Endothelial cell of umbilical vein (primary cell): ENCODE results near the gene RARA. TPM values are rescaled to one million over a fixed set of nuclear protein-coding genes. Genes with fewer than 3 reads are reported as not detected.
"Not testable (repeated sequence)": the region's sequence is repeated elsewhere in the genome, so short reads cannot be mapped to it uniquely, and the experiment has no call there.

Experiments used
- BruUV-seq: library from RNA; stranded (reverse); fragments of 400-500 nt; replicated peaks from 2 replicates; lab custom pipeline; 2021; lab: Mats Ljungman, UMichigan
- CTCF ChIA-PET: fragments of 300-600, 350-600 bp; sonication (Branson Sonifier 250); formaldehyde crosslinking; loops from one replicate; lab custom pipeline; 2021; ENCODE audit warnings: antibody characterized with exemption, inconsistent platforms; lab: Charles Lee
- POLR2A ChIA-PET: fragments of 300-600, 350-600 bp; sonication (Branson Sonifier 250); formaldehyde crosslinking; loops from one replicate; lab custom pipeline; 2021; ENCODE audit warnings: antibody characterized with exemption, inconsistent platforms; lab: Charles Lee
- DNase-seq: peaks from one replicate; pipeline ENCODE4 v3.0.0-alpha.2; 2011; ENCODE audit warnings: low read depth, low spot score
- FAIRE-seq: peaks from 2 replicates; lab custom pipeline; 2011; peaks lifted over from hg19 to GRCh38; lab: Jason Lieb, UNC
- H2AFZ ChIP-seq: 2 replicates; pipeline ENCODE4 v1.6.0; 2012; ENCODE audit warnings: low read depth, low read length, control low read depth, inconsistent platforms
- H3K27ac ChIP-seq: 2 replicates; pipeline ENCODE4 v1.5.1; 2011; ENCODE audit warnings: low read depth, mild to moderate bottlenecking, control low read depth, low read length, moderate library complexity; ENCODE audit not compliant: insufficient read depth
- H3K27me3 ChIP-seq, 2 experiments: 2 replicates each; pipeline versions ENCODE4 v1.6.0 to v1.6.1; 2011; ENCODE audit warnings: low read length in 2 of 2, mixed read lengths in 1 of 2; ENCODE audit not compliant: control insufficient read depth in 2 of 2, insufficient read depth in 2 of 2
- H3K36me3 ChIP-seq, 2 experiments: 2 replicates in 1 of 2; 3 replicates in 1 of 2; pipeline ENCODE4 v1.5.1; 2011; ENCODE audit warnings: low read length in 2 of 2, mild to moderate bottlenecking in 1 of 2, moderate library complexity in 1 of 2; ENCODE audit not compliant: control insufficient read depth in 2 of 2, insufficient read depth in 2 of 2; ENCODE audit errors: extremely low read depth in 1 of 2
- H3K4me1 ChIP-seq: 3 replicates; pipeline ENCODE4 v1.5.1; 2011; ENCODE audit warnings: mild to moderate bottlenecking, low read length; ENCODE audit not compliant: control insufficient read depth, insufficient read depth; ENCODE audit errors: extremely low read depth
- H3K4me2 ChIP-seq: 2 replicates; pipeline ENCODE4 v1.6.1; 2011; ENCODE audit warnings: low read length, control low read depth, mixed read lengths; ENCODE audit not compliant: insufficient read depth
- H3K4me3 ChIP-seq, 3 experiments: fragments of 200-600 bp in 1 of 3; sonication (generic), shearing (Covaris generic) in 1 of 3; replicated peaks in 1 of 3; 2 replicates each; pipeline ENCODE4 v1.5.1; 2011 to 2016; ENCODE audit warnings: control low read depth in 3 of 3, low read length in 3 of 3, mild to moderate bottlenecking in 2 of 3, inconsistent platforms in 1 of 3, low read depth in 1 of 3, moderate library complexity in 1 of 3; ENCODE audit not compliant: insufficient read depth in 1 of 3
- H3K79me2 ChIP-seq: 2 replicates; pipeline ENCODE4 v1.6.0; 2012; ENCODE audit warnings: low read length, inconsistent platforms; ENCODE audit not compliant: control insufficient read depth, insufficient read depth
- H3K9ac ChIP-seq: replicated peaks from 2 replicates; pipeline ENCODE3; 2011; ENCODE audit warnings: low read length, control low read depth; ENCODE audit not compliant: insufficient read depth; ENCODE audit errors: extremely low read depth
- H3K9me1 ChIP-seq: replicated peaks from 3 replicates; pipeline ENCODE4 v1.6.0; 2011; ENCODE audit warnings: mild to moderate bottlenecking, low read length; ENCODE audit not compliant: control insufficient read depth, insufficient read depth; ENCODE audit errors: extremely low read depth
- H3K9me3 ChIP-seq: replicated peaks from 2 replicates; pipeline ENCODE4 v1.5.1; 2012; ENCODE audit warnings: low read length, inconsistent platforms; ENCODE audit not compliant: control insufficient read depth, insufficient read depth
- H4K20me1 ChIP-seq: replicated peaks from 2 replicates; pipeline ENCODE3; 2011; ENCODE audit warnings: mild to moderate bottlenecking, low read length; ENCODE audit not compliant: control insufficient read depth, insufficient read depth; ENCODE audit errors: extremely low read depth
- FOS ChIP-seq: IDR thresholded peaks from 2 replicates; pipeline ENCODE4 v1.6.1; 2011; ENCODE audit warnings: mild to moderate bottlenecking, low read length, moderate library complexity, borderline replicate concordance; ENCODE audit not compliant: insufficient read depth
- GATA2 ChIP-seq: IDR thresholded peaks from 2 replicates; pipeline ENCODE4 v1.7.0; 2011; ENCODE audit warnings: low read depth, mild to moderate bottlenecking, moderate library complexity, mixed read lengths, low read length; ENCODE audit not compliant: insufficient read length, insufficient read depth
- MYC ChIP-seq: IDR thresholded peaks from one replicate; pipeline ENCODE4 v1.6.1; 2011; ENCODE audit warnings: mild to moderate bottlenecking, low read depth, low read length
- POLR2A ChIP-seq: IDR thresholded peaks from 2 replicates; pipeline ENCODE4 v1.6.1; 2012; ENCODE audit warnings: low read depth, mild to moderate bottlenecking, control low read depth, low read length
- POLR2AphosphoS5 ChIP-seq: IDR thresholded peaks from 2 replicates; pipeline ENCODE4 v1.6.1; 2012; ENCODE audit warnings: low read depth, mild to moderate bottlenecking, control low read depth, low read length, moderate library complexity; ENCODE audit not compliant: insufficient read depth
- dilution Hi-C: fragments of 300-500 bp; cut with MboI; formaldehyde crosslinking; loops from one replicate; pipeline ENCODE4 v1.15.0; 2019; ENCODE audit warnings: low sequenced_read_pairs; ENCODE audit not compliant: extremely low pct_ligation_motif_present
- intact Hi-C: fragments of 100-400 bp; cut with micrococcal nuclease; formaldehyde crosslinking; loops from one replicate; pipeline ENCODE4 v1.10.0; 2022
- polyA plus RNA-seq, 4 experiments: library from polyadenylated mRNA; depleted of rRNA in 3 of 4; stranded (reverse) in 3 of 4; unstranded in 1 of 4; fragments of >200 nt; gene quantifications; 2 replicates each; pipeline versions ENCODE4 v1.2.1 to v1.2.3, GENCODE V29; 2011 to 2012; ENCODE audit warnings: missing spikeins in 1 of 4
- total RNA-seq: library from RNA; stranded (reverse); gene quantifications from 2 replicates; pipeline ENCODE4 v1.2.3, GENCODE V29; 2021
- TF ChIP-seq, protein P1 (sequence below): IDR thresholded peaks from 2 replicates; pipeline ENCODE4 v1.6.1; 2011; ENCODE audit not compliant: insufficient read depth, insufficient read length
- TF ChIP-seq, protein P2 (sequence below), 2 donors: IDR thresholded peaks; 1 replicate in 1 of 2; 2 replicates in 1 of 2; pipeline ENCODE4 v1.5.1; 2011; ENCODE audit warnings: low read length in 2 of 2, mild to moderate bottlenecking in 2 of 2, moderate library complexity in 2 of 2, control low read depth in 1 of 2, inconsistent platforms in 1 of 2, low read depth in 1 of 2; ENCODE audit not compliant: insufficient read depth in 1 of 2; ENCODE audit errors: extremely low read depth in 1 of 2

RARA gene
- total and polyA plus RNA-seq, 2 donors (not counting 3 experiments of a cell fraction or from before 2014, with no cell fraction given) = 11.9 to 37.8 TPM

DNA sequence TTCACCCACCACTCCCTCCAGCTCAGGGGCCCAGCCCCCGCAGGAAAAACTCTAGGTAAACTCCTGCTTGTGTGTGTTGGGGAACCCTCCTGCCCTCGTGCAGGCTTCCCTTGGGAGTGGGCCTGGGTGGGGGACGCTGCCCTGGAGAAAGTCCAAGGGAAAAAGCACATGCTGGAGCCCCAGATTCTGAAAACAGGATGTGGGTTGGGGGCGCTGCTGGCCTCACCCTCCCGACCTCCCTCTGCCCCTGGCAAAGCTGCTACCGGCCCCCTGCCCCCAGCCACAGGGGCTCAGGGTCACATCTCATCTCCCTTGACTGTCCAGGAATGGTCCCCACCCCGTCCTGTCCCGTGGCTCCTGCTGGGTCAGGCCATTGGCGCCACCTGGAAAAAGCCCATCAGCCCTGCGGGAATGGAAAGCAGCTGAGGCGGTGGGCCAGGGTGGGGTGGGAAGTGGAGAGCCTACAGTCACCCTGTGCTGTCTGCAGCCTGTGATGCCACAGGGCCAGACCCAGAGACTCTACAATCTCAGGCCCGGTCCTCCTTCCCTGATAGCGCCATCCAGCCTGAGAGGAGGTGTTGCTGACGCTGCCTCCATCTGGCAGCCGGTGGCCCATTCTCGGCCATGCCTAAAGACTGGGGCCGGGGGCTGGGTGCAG is 58.0 kb downstream of the RARA start:
- Histone ChIP-seq H2AFZ (no peak overlapping the region), H3K9me1 (no peaks in the 10 kb centered on the region), H4K20me1 (no peaks in the 10 kb centered on the region), H3K79me2 (no peaks in the 10 kb centered on the region), H3K9me3 (no peaks in the 10 kb centered on the region), H3K4me2 (no peak overlapping the region), H3K36me3 (no peaks in the 10 kb centered on the region), H3K4me1 (peaks cover 7% of the 10 kb centered on the region), H3K4me3 (no peak overlapping the region), H3K27me3 (no peaks in the 10 kb centered on the region), H3K27ac (no peak overlapping the region), H3K9ac (no peak overlapping the region)
- DNase-seq (no peak), FAIRE-seq (no peak)
- BruUV-seq = no TSS peak
- dilution Hi-C loops = no loop called here
- TF ChIP-seq, protein P1, sequence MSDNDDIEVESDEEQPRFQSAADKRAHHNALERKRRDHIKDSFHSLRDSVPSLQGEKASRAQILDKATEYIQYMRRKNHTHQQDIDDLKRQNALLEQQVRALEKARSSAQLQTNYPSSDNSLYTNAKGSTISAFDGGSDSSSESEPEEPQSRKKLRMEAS = no peak
- TF ChIP-seq MYC (no peak), POLR2AphosphoS5 (no peak), FOS (no peak), POLR2A (no peak), GATA2 (no peak)
- TF ChIP-seq, protein P2, sequence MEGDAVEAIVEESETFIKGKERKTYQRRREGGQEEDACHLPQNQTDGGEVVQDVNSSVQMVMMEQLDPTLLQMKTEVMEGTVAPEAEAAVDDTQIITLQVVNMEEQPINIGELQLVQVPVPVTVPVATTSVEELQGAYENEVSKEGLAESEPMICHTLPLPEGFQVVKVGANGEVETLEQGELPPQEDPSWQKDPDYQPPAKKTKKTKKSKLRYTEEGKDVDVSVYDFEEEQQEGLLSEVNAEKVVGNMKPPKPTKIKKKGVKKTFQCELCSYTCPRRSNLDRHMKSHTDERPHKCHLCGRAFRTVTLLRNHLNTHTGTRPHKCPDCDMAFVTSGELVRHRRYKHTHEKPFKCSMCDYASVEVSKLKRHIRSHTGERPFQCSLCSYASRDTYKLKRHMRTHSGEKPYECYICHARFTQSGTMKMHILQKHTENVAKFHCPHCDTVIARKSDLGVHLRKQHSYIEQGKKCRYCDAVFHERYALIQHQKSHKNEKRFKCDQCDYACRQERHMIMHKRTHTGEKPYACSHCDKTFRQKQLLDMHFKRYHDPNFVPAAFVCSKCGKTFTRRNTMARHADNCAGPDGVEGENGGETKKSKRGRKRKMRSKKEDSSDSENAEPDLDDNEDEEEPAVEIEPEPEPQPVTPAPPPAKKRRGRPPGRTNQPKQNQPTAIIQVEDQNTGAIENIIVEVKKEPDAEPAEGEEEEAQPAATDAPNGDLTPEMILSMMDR (IDR thresholded peaks at IDR 0.05; ENCODE audit: extremely low read depth in 1 of 2, insufficient read depth in 1 of 2, low read depth in 1 of 2, low read length in 2 of 2) = no peak
- intact Hi-C loops = no loop called here
- ChIA-PET CTCF (interaction anchor here (0.6 to 10.5 kb wide), 2 partner anchors 165 to 167 kb away, joined by 3 to 161 read pairs; no protein-coding TSS in a partner anchor), POLR2A (no interaction called here)

DNA sequence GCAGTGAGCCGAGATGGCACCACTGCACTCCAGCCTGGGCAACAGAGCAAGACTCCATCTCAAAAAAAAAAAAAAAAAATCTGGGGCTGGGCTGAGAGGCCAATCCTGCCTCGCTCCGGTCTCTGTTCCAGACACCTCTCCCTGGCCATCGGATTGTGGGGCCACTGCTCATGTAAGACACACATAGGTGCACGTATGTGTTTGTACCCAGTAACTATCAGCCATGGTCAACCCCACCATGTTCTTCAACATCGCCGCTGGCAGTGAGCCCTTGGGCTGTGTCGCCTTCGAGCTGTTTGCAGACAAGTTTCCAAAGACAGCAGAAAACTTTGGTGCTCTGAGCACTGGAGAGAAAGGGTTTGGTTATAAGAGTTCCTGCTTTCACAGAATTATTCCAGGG is 58.7 kb downstream of the RARA start:
- FAIRE-seq, BruUV-seq, H3K9me3 ChIP-seq, H3K9me1 ChIP-seq, H3K27me3 ChIP-seq, H3K27ac ChIP-seq, H3K36me3 ChIP-seq, H3K4me2 ChIP-seq, H2AFZ ChIP-seq, H4K20me1 ChIP-seq, H3K4me3 ChIP-seq, intact Hi-C loops, DNase-seq, H3K4me1 ChIP-seq, dilution Hi-C loops, POLR2A ChIA-PET, H3K79me2 ChIP-seq, H3K9ac ChIP-seq: not testable (repeated sequence)
- CTCF ChIA-PET = interaction anchor here (0.6 to 1.4 kb wide), 3 partner anchors 108 to 166 kb away, joined by 3 to 7 read pairs (median 3); no protein-coding TSS in a partner anchor
